ENCODE results near the gene WASF3. TPM values are rescaled to one million over a fixed set of nuclear protein-coding genes. Genes with fewer than 3 reads are reported as not detected.

WASF3 gene
- total RNA-seq, 4 donors from 2014 or later = 5.9 to 37.5 (median 12.5) TPM

DNA sequence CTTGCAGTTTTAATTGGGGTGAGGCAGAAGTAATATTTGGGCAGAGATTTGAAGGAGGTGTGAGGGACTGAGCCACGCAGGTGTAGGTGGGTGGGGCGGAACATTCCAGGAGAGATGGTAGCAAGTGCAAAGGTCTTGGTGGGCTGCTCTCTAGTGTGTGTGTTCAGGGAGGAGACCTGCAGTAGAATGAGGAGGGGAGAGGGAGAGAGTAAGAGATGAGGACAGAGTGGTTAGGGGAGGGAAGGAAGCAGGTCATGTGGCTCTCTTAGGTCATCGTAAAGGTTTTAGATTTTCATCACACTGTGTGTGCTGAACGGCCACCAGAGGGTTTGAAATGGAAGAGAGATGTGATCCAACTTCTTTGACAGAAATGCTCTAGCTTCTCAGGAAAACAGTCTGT, 33.5 kb downstream of the WASF3 start:
- no peaks in the 10 kb centered on the region for H3K36me3 ChIP-seq
- no peaks in the 10 kb centered on the region for H3K27me3 ChIP-seq
- H3K27ac ChIP-seq = no peak overlapping the region
- H3K4me3 ChIP-seq = no peak overlapping the region
- TF ChIP-seq, protein P1, sequence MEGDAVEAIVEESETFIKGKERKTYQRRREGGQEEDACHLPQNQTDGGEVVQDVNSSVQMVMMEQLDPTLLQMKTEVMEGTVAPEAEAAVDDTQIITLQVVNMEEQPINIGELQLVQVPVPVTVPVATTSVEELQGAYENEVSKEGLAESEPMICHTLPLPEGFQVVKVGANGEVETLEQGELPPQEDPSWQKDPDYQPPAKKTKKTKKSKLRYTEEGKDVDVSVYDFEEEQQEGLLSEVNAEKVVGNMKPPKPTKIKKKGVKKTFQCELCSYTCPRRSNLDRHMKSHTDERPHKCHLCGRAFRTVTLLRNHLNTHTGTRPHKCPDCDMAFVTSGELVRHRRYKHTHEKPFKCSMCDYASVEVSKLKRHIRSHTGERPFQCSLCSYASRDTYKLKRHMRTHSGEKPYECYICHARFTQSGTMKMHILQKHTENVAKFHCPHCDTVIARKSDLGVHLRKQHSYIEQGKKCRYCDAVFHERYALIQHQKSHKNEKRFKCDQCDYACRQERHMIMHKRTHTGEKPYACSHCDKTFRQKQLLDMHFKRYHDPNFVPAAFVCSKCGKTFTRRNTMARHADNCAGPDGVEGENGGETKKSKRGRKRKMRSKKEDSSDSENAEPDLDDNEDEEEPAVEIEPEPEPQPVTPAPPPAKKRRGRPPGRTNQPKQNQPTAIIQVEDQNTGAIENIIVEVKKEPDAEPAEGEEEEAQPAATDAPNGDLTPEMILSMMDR (IDR thresholded peaks at IDR 0.05) = no peak
- no peak for TF ChIP-seq POLR2A (IDR thresholded peaks at IDR 0.05)
- DNase-seq = no peak
- intact Hi-C loops (cut with DNase I; ENCODE audit: low total_unique reads) = no loop called here
- H3K4me1 ChIP-seq = no peaks in the 10 kb centered on the region
- H3K9me3 ChIP-seq = no peaks in the 10 kb centered on the region

DNA sequence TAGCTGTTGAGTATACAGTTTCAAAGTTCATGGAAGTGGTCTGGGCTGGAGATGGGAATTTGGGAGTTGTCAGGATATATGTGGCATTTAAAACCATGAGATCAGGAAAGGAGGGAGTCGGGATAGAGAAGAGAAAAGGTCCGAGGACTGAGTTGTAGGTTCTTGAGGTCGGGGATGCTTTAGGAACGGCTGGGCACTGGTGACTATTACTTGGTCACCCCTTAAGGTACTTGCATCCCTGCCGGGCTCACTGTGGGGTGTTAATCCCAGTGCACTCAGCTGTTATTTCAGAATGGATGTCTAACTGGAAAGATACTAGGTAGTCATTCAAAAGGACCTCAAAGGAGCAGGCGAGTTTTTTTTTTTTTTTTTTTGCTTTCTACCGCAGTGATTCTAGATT, 34.2 kb downstream of the WASF3 start:
- H3K9me3 ChIP-seq = peaks cover 0 to 5% of the 10 kb centered on the region in 2 donors
- no peak overlapping the region for H3K27ac ChIP-seq
- no peaks in the 10 kb centered on the region for H3K36me3 ChIP-seq
- intact Hi-C loops (cut with DNase I; ENCODE audit: low total_unique reads) = no loop called here
- DNase-seq = no peak
- no peaks in the 10 kb centered on the region for H3K4me1 ChIP-seq
- H3K27me3 ChIP-seq = no peaks in the 10 kb centered on the region
- no peak for TF ChIP-seq POLR2A (IDR thresholded peaks at IDR 0.05)
- TF ChIP-seq, protein P1 (IDR thresholded peaks at IDR 0.05) = no peak
- no peak overlapping the region for H3K4me3 ChIP-seq

DNA sequence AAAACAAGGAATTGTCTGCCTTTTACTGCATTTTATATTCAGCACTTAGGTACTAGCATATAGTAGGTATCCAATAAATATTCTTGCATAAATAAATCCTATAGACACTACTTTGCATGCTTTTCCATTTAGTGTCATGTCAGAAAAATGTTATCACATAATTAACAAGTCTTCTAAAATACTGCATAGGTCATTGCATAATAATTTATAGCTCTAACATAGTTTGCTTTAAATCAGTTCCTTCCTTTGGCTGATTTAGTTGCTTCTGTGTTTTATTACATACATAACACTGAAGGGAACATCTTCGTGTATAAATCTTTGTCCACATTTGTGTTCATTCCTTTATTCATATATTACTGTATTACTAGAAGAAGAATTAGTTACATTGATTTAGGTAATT, 36.2 kb downstream of the WASF3 start:
- no peaks in the 10 kb centered on the region for H3K27me3 ChIP-seq
- H3K9me3 ChIP-seq = peaks cover 0 to 7% of the 10 kb centered on the region in 2 donors
- DNase-seq = no peak
- H3K36me3 ChIP-seq = no peaks in the 10 kb centered on the region
- no peak overlapping the region for H3K4me3 ChIP-seq
- H3K4me1 ChIP-seq = no peaks in the 10 kb centered on the region
- intact Hi-C loops (cut with DNase I; ENCODE audit: low total_unique reads) = no loop called here
- TF ChIP-seq POLR2A (IDR thresholded peaks at IDR 0.05) = no peak
- TF ChIP-seq, protein P1 (IDR thresholded peaks at IDR 0.05) = no peak
- H3K27ac ChIP-seq = no peak overlapping the region

DNA sequence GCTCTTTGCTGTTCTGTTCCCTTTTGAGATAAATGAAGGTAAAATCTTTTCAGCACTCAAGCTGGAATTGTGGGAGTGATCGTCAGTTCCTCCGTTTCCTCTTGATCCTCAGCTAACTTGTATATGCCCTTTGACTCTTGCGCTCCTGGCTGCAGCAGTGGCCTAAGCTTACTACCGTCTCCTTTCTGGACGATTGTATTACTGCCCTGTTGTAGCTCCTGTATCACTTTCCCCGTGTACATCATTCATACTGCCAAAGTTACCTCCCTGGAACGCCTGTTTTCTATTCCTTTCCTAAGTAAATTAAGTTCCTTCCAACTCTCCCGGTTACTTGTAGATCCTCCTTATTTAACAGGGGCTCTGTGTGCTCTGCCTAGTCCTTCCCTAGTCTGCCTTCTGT, 36.9 kb downstream of the WASF3 start:
- TF ChIP-seq, protein P1 (IDR thresholded peaks at IDR 0.05) = no peak
- TF ChIP-seq POLR2A (IDR thresholded peaks at IDR 0.05) = no peak
- no peaks in the 10 kb centered on the region for H3K27me3 ChIP-seq
- no peak for DNase-seq
- no peaks in the 10 kb centered on the region for H3K4me1 ChIP-seq
- intact Hi-C loops (cut with DNase I; ENCODE audit: low total_unique reads) = no loop called here
- H3K4me3 ChIP-seq = no peak overlapping the region
- no peaks in the 10 kb centered on the region for H3K36me3 ChIP-seq
- H3K9me3 ChIP-seq = peaks cover 0 to 7% of the 10 kb centered on the region in 2 donors
- no peak overlapping the region for H3K27ac ChIP-seq

DNA sequence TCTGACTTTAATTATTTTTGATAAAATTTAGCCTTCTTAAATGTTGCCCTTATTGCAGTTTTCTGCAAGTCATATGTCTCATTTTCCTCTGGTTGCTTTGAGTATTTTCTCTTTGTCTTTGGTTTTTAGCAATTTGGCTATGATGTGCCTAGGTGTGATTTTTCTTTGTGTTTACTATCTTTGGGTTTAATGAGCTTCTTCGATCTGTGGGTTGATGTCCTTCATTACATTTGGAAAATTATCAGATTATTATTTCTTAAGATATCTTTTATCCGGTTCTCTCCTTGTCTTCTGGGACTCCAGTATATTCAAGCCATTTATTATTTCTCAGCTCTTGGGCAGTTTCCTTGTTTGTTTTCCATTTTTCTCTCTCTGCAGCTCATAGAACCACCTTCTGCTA, 39.0 kb downstream of the WASF3 start:
- H3K4me3 ChIP-seq = no peak overlapping the region
- intact Hi-C loops (cut with DNase I; ENCODE audit: low total_unique reads) = no loop called here
- H3K9me3 ChIP-seq = peaks cover 0 to 7% of the 10 kb centered on the region in 2 donors
- H3K27ac ChIP-seq = no peak overlapping the region
- H3K27me3 ChIP-seq = no peaks in the 10 kb centered on the region
- TF ChIP-seq POLR2A (IDR thresholded peaks at IDR 0.05) = no peak
- TF ChIP-seq, protein P1 (IDR thresholded peaks at IDR 0.05) = no peak
- H3K36me3 ChIP-seq = no peaks in the 10 kb centered on the region
- H3K4me1 ChIP-seq = no peaks in the 10 kb centered on the region
- no peak for DNase-seq
